ENCODE data around the gene PRKCE.

PRKCE gene

DNA sequence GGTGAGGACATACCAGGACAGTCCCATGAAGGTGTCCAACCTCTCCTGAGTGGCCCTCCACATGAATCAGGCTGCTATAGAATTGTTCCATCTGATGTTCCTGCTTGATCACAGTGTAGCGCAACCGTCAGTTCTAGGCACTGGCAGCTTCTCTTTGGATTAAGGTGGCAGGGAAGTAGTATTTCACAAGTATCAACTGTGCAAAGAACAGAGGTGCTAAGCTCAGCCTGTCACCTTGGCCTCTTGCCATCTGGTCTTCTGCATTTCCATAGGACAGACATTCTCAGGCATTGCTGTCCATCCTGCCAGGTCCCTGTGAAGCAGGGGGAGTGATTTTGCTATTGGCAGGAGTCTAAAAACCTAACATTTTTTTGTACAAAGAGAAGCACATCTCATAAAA is 463.5 kb downstream of the PRKCE start:
- Histone ChIP-seq H3K4me3 (ENCODE audit: low read depth, low read length) (no peak overlapping the region), H3K27ac (no peak overlapping the region), H3K36me3 (replicated peaks) (peaks cover 2% of the 10 kb centered on the region), H3K27me3 (replicated peaks) (no peaks in the 10 kb centered on the region)
- TF ChIP-seq, protein P1, sequence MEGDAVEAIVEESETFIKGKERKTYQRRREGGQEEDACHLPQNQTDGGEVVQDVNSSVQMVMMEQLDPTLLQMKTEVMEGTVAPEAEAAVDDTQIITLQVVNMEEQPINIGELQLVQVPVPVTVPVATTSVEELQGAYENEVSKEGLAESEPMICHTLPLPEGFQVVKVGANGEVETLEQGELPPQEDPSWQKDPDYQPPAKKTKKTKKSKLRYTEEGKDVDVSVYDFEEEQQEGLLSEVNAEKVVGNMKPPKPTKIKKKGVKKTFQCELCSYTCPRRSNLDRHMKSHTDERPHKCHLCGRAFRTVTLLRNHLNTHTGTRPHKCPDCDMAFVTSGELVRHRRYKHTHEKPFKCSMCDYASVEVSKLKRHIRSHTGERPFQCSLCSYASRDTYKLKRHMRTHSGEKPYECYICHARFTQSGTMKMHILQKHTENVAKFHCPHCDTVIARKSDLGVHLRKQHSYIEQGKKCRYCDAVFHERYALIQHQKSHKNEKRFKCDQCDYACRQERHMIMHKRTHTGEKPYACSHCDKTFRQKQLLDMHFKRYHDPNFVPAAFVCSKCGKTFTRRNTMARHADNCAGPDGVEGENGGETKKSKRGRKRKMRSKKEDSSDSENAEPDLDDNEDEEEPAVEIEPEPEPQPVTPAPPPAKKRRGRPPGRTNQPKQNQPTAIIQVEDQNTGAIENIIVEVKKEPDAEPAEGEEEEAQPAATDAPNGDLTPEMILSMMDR (IDR thresholded peaks at IDR 0.05; ENCODE audit: low read depth, low read length, missing control alignments), result no peak
- in situ Hi-C loops (cut with HindIII; ENCODE audit: low pct_ligation_motif_present, low sequenced_read_pairs), result no loop called here
- no peak for DNase-seq

DNA sequence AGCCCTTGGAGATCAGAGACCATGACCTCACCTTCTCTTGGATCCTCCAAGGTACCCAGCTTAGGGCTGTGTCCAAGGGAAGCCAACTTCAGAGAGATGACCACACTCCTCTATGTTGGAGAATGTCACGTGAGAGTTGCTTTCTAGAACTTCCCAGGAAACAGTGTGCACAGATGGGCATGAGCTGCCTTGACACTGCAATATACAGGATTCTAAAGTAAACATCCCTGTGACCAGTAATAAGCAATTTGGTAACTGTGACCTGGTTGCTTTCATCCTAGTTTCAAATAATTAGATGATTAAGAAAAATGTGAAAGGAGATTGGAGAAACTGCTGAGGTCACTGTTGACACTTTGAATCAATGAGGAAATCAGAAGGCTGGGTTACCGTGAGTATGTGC is 464.7 kb downstream of the PRKCE start:
- in situ Hi-C loops (cut with HindIII; ENCODE audit: low pct_ligation_motif_present, low sequenced_read_pairs), result no loop called here
- TF ChIP-seq, protein P1 (IDR thresholded peaks at IDR 0.05; ENCODE audit: low read depth, low read length, missing control alignments), result no peak
- no peaks in the 10 kb centered on the region for H3K27me3 ChIP-seq (replicated peaks)
- H3K36me3 ChIP-seq (replicated peaks), result peaks cover 2% of the 10 kb centered on the region
- H3K4me3 ChIP-seq (ENCODE audit: low read depth, low read length), result no peak overlapping the region
- no peak for DNase-seq
- H3K27ac ChIP-seq, result no peak overlapping the region

DNA sequence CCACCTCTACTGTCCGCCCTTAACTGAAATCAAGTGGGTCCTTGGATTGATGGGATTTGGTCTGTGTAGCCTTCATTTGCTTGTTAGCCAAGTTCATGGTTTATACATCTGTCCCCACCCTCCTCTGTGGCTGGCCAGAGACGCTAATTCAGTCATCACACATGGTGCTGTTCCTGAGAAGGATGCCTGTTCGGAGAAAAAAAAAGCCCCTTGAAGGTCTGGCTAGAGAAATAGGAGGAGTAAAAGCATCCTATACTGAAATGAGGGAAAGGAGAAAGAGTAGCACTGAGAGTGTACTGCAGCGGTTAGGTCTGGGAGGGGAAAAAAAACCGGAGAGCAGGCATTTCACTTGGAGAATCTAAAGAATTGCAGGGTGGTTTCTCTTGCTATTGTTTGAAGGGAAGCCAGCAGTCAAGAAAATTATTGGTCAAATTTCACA is 465.1 kb downstream of the PRKCE start:
- DNase-seq, result no peak
- H3K27me3 ChIP-seq (replicated peaks), result no peaks in the 10 kb centered on the region
- in situ Hi-C loops (cut with HindIII; ENCODE audit: low pct_ligation_motif_present, low sequenced_read_pairs), result no loop called here
- TF ChIP-seq, protein P1 (IDR thresholded peaks at IDR 0.05; ENCODE audit: low read depth, low read length, missing control alignments), result no peak
- H3K27ac ChIP-seq, result peak overlapping the region; percentile 62
- no peak overlapping the region for H3K4me3 ChIP-seq (ENCODE audit: low read depth, low read length)
- peaks cover 2% of the 10 kb centered on the region for H3K36me3 ChIP-seq (replicated peaks)

DNA sequence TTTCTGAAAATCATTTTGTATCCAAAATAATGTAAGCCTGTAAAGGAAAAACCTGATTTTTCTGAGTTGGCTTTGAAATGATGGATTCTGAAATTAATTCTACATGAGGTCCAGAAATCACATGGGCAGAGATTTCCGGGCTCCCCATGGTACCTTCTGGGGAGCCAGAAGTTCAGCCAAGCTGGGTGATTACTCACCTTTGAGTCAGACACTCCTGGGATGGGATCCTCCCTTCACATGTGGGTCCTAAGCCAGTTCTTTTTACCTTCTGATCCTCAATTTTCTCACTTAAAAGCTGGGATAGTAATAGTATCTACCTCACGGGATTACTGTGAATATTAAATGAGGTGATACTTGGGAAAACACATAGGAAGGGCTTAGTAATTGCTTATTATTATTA is 465.9 kb downstream of the PRKCE start:
- peak; percentile 78 for DNase-seq
- in situ Hi-C loops (cut with HindIII; ENCODE audit: low pct_ligation_motif_present, low sequenced_read_pairs), result no loop called here
- H3K27ac ChIP-seq, result peak overlapping the region; percentile 62
- TF ChIP-seq, protein P1 (IDR thresholded peaks at IDR 0.05; ENCODE audit: low read depth, low read length, missing control alignments), result no peak
- H3K4me3 ChIP-seq (ENCODE audit: low read depth, low read length), result no peak overlapping the region
- H3K27me3 ChIP-seq (replicated peaks), result no peaks in the 10 kb centered on the region
- peaks cover 2% of the 10 kb centered on the region for H3K36me3 ChIP-seq (replicated peaks)

DNA sequence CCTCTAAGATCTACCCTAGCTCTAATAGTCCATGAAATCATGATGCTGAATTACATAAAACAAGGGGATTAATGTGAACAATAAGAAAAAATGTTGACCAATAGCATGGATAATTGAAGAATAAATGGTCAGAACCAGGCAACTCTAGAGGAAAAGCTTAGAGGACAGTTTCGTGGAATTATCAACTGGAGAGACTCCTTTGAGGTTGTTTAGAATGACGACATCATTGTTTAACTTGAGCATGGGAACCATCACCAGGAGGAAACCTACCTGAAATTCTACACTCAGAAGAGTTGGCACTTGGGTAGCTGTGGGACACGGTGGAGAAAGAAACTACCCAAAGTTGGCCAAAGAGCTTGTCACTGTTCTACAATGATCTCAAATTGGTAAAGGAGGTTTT is 466.5 kb downstream of the PRKCE start:
- peak overlapping the region; percentile 62 for H3K27ac ChIP-seq
- no peaks in the 10 kb centered on the region for H3K27me3 ChIP-seq (replicated peaks)
- H3K4me3 ChIP-seq (ENCODE audit: low read depth, low read length), result no peak overlapping the region
- TF ChIP-seq, protein P1 (IDR thresholded peaks at IDR 0.05; ENCODE audit: low read depth, low read length, missing control alignments), result no peak
- peaks cover 2% of the 10 kb centered on the region for H3K36me3 ChIP-seq (replicated peaks)
- no peak for DNase-seq
- in situ Hi-C loops (cut with HindIII; ENCODE audit: low pct_ligation_motif_present, low sequenced_read_pairs), result no loop called here

DNA sequence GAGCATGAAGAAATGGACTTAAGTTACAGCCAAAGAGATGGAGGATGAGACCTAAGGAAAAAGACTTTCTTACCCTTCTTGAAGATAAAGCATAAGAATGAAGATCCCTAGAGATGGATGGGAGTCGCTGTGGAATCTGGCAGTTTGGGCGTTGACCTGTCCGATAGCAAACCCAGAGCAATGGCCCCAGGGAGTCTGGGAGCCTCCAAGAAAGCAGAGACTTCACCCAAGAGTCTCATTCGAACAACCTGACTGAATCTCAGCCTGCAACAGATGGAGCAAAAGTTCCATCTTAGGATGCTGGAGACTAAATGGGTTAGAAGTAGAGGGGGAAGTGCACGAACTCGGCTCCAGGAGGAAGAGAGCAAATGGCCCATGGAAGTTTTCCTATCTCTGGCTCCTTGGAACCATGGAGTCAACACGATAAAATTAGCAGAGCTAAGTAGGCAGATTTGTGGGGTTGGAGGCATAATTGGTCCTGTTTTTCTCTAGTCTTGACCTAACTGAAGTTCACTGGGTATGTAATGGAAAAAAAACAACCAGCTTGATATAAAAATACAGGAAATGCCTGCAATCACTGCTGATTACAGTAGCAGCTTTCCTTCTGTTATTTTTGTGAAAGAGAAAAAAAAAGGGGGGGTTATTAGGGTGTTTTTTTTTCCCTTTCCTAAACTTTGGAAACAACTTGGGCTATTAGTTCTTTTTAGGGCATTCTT is 467.3 kb downstream of the PRKCE start:
- no peak for DNase-seq
- Histone ChIP-seq H3K27ac (peak overlapping the region; percentile 62), H3K27me3 (replicated peaks) (no peaks in the 10 kb centered on the region), H3K4me3 (ENCODE audit: low read depth, low read length) (no peak overlapping the region), H3K36me3 (replicated peaks) (peaks cover 2% of the 10 kb centered on the region)
- TF ChIP-seq, protein P1 (IDR thresholded peaks at IDR 0.05; ENCODE audit: low read depth, low read length, missing control alignments), result no peak
- in situ Hi-C loops (cut with HindIII; ENCODE audit: low pct_ligation_motif_present, low sequenced_read_pairs), result no loop called here
